H1 (cell line): ENCODE results near the gene SOCS3. TPM values are rescaled to one million over a fixed set of nuclear protein-coding genes. Genes with fewer than 3 reads are reported as not detected.

ENCODE experiments used
- CTCF ChIA-PET: fragments of 300-600 bp; sonication (Branson Sonifier 250); formaldehyde crosslinking; loops from one replicate; lab custom pipeline; 2021; ENCODE audit not compliant: partially characterized antibody; lab: Charles Lee
- POLR2A ChIA-PET: fragments of 300-600 bp; sonication (Branson Sonifier 250); formaldehyde crosslinking; loops from one replicate; lab custom pipeline; 2021; ENCODE audit warnings: inconsistent platforms; ENCODE audit not compliant: partially characterized antibody; lab: Charles Lee
- DNase-seq, 2 experiments: peaks; one replicate each; pipeline versions ENCODE4 v3.0.0 to v3.0.0-alpha.2; 2010 to 2022; ENCODE audit warnings: low spot score in 2 of 2, low read depth in 1 of 2, mixed read lengths in 1 of 2
- FAIRE-seq: peaks from 2 replicates; lab custom pipeline; 2011; peaks lifted over from hg19 to GRCh38; lab: Jason Lieb, UNC
- H2AFZ ChIP-seq: 2 replicates; pipeline ENCODE4 v1.8.1; 2012; ENCODE audit warnings: low read length, inconsistent platforms
- H2AK5ac ChIP-seq: 2 replicates; pipeline ENCODE4 v1.6.1; 2013; ENCODE audit warnings: low read depth, low read length
- H2BK120ac ChIP-seq: replicated peaks from 2 replicates; pipeline ENCODE3; 2013; ENCODE audit warnings: low read depth, low read length, inconsistent platforms
- H2BK12ac ChIP-seq: 2 replicates; pipeline ENCODE4 v1.6.1; 2013; ENCODE audit warnings: low read depth, low read length
- H2BK15ac ChIP-seq: 2 replicates; pipeline ENCODE4 v1.6.1; 2013; ENCODE audit warnings: low read length
- H2BK20ac ChIP-seq: 2 replicates; pipeline ENCODE4 v1.6.1; 2013; ENCODE audit warnings: low read length
- H2BK5ac ChIP-seq: 2 replicates; pipeline ENCODE4 v1.6.1; 2013; ENCODE audit warnings: low read depth, low read length
- H3K14ac ChIP-seq: 2 replicates; pipeline ENCODE4 v1.6.1; 2013; ENCODE audit warnings: inconsistent platforms; ENCODE audit not compliant: insufficient read length
- H3K18ac ChIP-seq: 2 replicates; pipeline ENCODE4 v1.6.1; 2013; ENCODE audit warnings: low read length; ENCODE audit errors: extremely low read depth
- H3K23ac ChIP-seq: 2 replicates; pipeline ENCODE4 v1.6.1; 2013; ENCODE audit warnings: inconsistent platforms; ENCODE audit not compliant: insufficient read length
- H3K23me2 ChIP-seq: 2 replicates; pipeline ENCODE4 v1.6.1; 2013; ENCODE audit warnings: low read depth, low read length
- H3K27ac ChIP-seq: 2 replicates; pipeline ENCODE4 v1.6.1; 2011; ENCODE audit warnings: low read depth, low read length, inconsistent platforms
- H3K27me3 ChIP-seq, 4 experiments: replicated peaks in 1 of 4; 1 replicate in 1 of 4; 2 replicates in 3 of 4; pipeline versions ENCODE4 v1.6.1 to v1.8.1; 2011 to 2013; ENCODE audit warnings: low read length in 3 of 4, mild to moderate bottlenecking in 3 of 4, inconsistent platforms in 2 of 4, mixed read lengths in 2 of 4, moderate library complexity in 1 of 4; ENCODE audit not compliant: control insufficient read depth in 3 of 4, insufficient read depth in 3 of 4; ENCODE audit errors: extremely low read depth in 1 of 4
- H3K36me3 ChIP-seq, 4 experiments: 2 replicates each; pipeline versions ENCODE4 v1.6.1 to v1.8.1; 2011 to 2013; ENCODE audit warnings: mild to moderate bottlenecking in 4 of 4, low read length in 3 of 4, moderate library complexity in 2 of 4, control low read depth in 1 of 4, inconsistent platforms in 1 of 4; ENCODE audit not compliant: insufficient read depth in 4 of 4, control insufficient read depth in 2 of 4
- H3K4ac ChIP-seq: replicated peaks from 2 replicates; pipeline ENCODE3; 2013; ENCODE audit warnings: low read length, low read depth, mixed read lengths, inconsistent platforms; ENCODE audit not compliant: insufficient read length
- H3K4me1 ChIP-seq, 4 experiments: replicated peaks in 1 of 4; 1 replicate in 1 of 4; 2 replicates in 3 of 4; pipeline versions ENCODE4 v1.6.1 to v1.8.1; 2011 to 2013; ENCODE audit warnings: low read length in 3 of 4, inconsistent platforms in 2 of 4, mixed read lengths in 1 of 4; ENCODE audit not compliant: insufficient read depth in 4 of 4, control insufficient read depth in 3 of 4
- H3K4me2 ChIP-seq, 2 experiments: 2 replicates each; pipeline versions ENCODE4 v1.6.1 to v1.8.1; 2011 to 2013; ENCODE audit warnings: low read depth in 2 of 2, low read length in 2 of 2, control low read depth in 1 of 2, inconsistent platforms in 1 of 2, mild to moderate bottlenecking in 1 of 2; ENCODE audit not compliant: insufficient read depth in 1 of 2
- H3K4me3 ChIP-seq, 4 experiments: fragments of 200-600, 300-600 bp in 1 of 4; sonication (generic), shearing (Covaris generic), sonication (Bioruptor Twin) in 1 of 4; 2 replicates each; pipeline versions ENCODE4 v1.5.1 to v1.8.1; 2011 to 2016; ENCODE audit warnings: low read length in 4 of 4, low read depth in 3 of 4, control low read depth in 2 of 4, inconsistent platforms in 2 of 4, mild to moderate bottlenecking in 2 of 4, mixed read lengths in 1 of 4, moderate library complexity in 1 of 4; ENCODE audit not compliant: insufficient read depth in 2 of 4; ENCODE audit errors: extremely low read depth in 1 of 4
- H3K56ac ChIP-seq: replicated peaks from 2 replicates; pipeline ENCODE3; 2013; ENCODE audit warnings: low read depth, mild to moderate bottlenecking, mixed read lengths, low read length, inconsistent platforms; ENCODE audit not compliant: insufficient read length
- H3K79me1 ChIP-seq: 2 replicates; pipeline ENCODE4 v1.6.1; 2013; ENCODE audit warnings: low read depth, low read length, control low read depth
- H3K79me2 ChIP-seq, 2 experiments: 2 replicates each; pipeline versions ENCODE4 v1.6.1 to v1.8.1; 2012 to 2013; ENCODE audit warnings: low read length in 2 of 2, mild to moderate bottlenecking in 2 of 2, inconsistent platforms in 1 of 2; ENCODE audit not compliant: insufficient read depth in 2 of 2, control insufficient read depth in 1 of 2
- H3K9ac ChIP-seq, 4 experiments: replicated peaks in 1 of 4; 1 replicate in 1 of 4; 2 replicates in 3 of 4; pipeline versions ENCODE4 v1.6.1 to v1.8.1; 2011 to 2013; ENCODE audit warnings: low read depth in 3 of 4, low read length in 3 of 4, control low read depth in 2 of 4, mild to moderate bottlenecking in 2 of 4, moderate library complexity in 2 of 4, inconsistent platforms in 1 of 4; ENCODE audit errors: extremely low read depth in 1 of 4
- H3K9me3 ChIP-seq, 2 experiments: 2 replicates each; pipeline versions ENCODE4 v1.6.1 to v1.8.1; 2012 to 2013; ENCODE audit warnings: mild to moderate bottlenecking in 2 of 2, moderate library complexity in 2 of 2, control low read depth in 1 of 2, inconsistent platforms in 1 of 2, low read depth in 1 of 2, low read length in 1 of 2, mixed read lengths in 1 of 2; ENCODE audit not compliant: insufficient read depth in 2 of 2
- H4K20me1 ChIP-seq, 2 experiments: replicated peaks in 1 of 2; 2 replicates each; pipeline versions ENCODE3 to v1.8.1; 2011 to 2013; ENCODE audit warnings: inconsistent platforms in 2 of 2, low read length in 2 of 2, mild to moderate bottlenecking in 1 of 2; ENCODE audit not compliant: insufficient read depth in 2 of 2, control insufficient read depth in 1 of 2
- H4K5ac ChIP-seq: 2 replicates; pipeline ENCODE4 v1.6.1; 2013; ENCODE audit warnings: low read length, low read depth, mixed read lengths, inconsistent platforms; ENCODE audit not compliant: insufficient read length
- H4K8ac ChIP-seq: 2 replicates; pipeline ENCODE4 v1.8.0; 2013; ENCODE audit warnings: mild to moderate bottlenecking, moderate library complexity, low read length, inconsistent platforms; ENCODE audit not compliant: insufficient read depth; ENCODE audit errors: extremely low read depth
- H4K91ac ChIP-seq: replicated peaks from 2 replicates; pipeline ENCODE3; 2013; ENCODE audit warnings: low read length, mixed read lengths, inconsistent platforms; ENCODE audit not compliant: insufficient read length
- CEBPB ChIP-seq: IDR thresholded peaks from 2 replicates; pipeline ENCODE4 v1.6.1; 2012; ENCODE audit warnings: low read depth, low read length
- CREB1 ChIP-seq: IDR thresholded peaks from 2 replicates; pipeline ENCODE4 v1.6.1; 2012; ENCODE audit warnings: inconsistent platforms
- EP300 ChIP-seq, 2 experiments: IDR thresholded peaks; 1 replicate in 1 of 2; 2 replicates in 1 of 2; pipeline ENCODE4 v1.6.1; 2011 to 2012; ENCODE audit warnings: low read depth in 2 of 2, low read length in 2 of 2, mild to moderate bottlenecking in 2 of 2, borderline replicate concordance in 1 of 2, inconsistent platforms in 1 of 2, moderate library complexity in 1 of 2
- WGBS, 2 experiments: shearing (Covaris generic) in 1 of 2; methylation state at CpG; one replicate each; pipeline versions ENCODE4 v1.1.6 to v1.1.7; 2013 to 2015; ENCODE audit warnings: low lambda C conversion rate in 2 of 2, mixed read lengths in 2 of 2, inconsistent platforms in 1 of 2, low coverage in 1 of 2, missing lambda C conversion rate in 1 of 2; ENCODE audit not compliant: insufficient replicate concordance in 2 of 2, insufficient coverage in 1 of 2, insufficient read length in 1 of 2; ENCODE audit errors: extremely low coverage in 1 of 2, missing lambda C conversion rate in 1 of 2; 5-methylcytosine and 5-hydroxymethylcytosine counted together
- polyA plus RNA-seq, 7 experiments: library from polyadenylated mRNA; depleted of rRNA in 3 of 7; stranded (reverse) in 5 of 7; unstranded in 2 of 7; fragments of >200 nt in 5 of 7; fragments of 200-250 nt in 2 of 7; gene quantifications; 1 replicate in 5 of 7; 2 replicates in 1 of 7; 4 replicates in 1 of 7; pipeline versions ENCODE4 v1.2.1 to v1.2.3, GENCODE V29; 2011 to 2013; ENCODE audit warnings: missing spikeins in 2 of 7, mixed read lengths in 2 of 7
- total RNA-seq: library from RNA; stranded (reverse); fragmentation: NEBNext Ultra II Directional; extraction: Animal tissue kit (Norgen Biotek cat#: 25700); gene quantifications from 2 replicates; pipeline ENCODE4 v1.2.1, GENCODE V29; 2021

Gene SOCS3
- total and polyA plus RNA-seq, 2 of the 8 experiments (the other 6 are each of a cell fraction or from before 2014, with no cell fraction given), result 10.1 to 47.9 TPM

- Histone ChIP-seq H3K23me2 (peaks cover 8% of the 10 kb centered on the region), H4K20me1 (no peaks in the 10 kb centered on the region), H3K4me2 (no peak overlapping the region), H3K36me3 (no peaks in the 10 kb centered on the region), H2BK20ac (no peak overlapping the region), H2AFZ (no peak overlapping the region), H2BK15ac (no peak overlapping the region), H2BK12ac (peak overlapping the region; percentile 50; the same call in 1 of the 2 replicates), H2BK120ac (no peak overlapping the region), H3K27me3 (0 out of 7 replicates have a peak, but pooled peaks cover 0 to 2% (median 0%) of the 10 kb centered on the region in 4 experiments), H2AK5ac (no peak overlapping the region), H4K91ac (no peak overlapping the region), H3K18ac (peak overlapping the region; percentile 32; the same call in 1 of the 2 replicates), H3K4ac (no peak overlapping the region), H3K27ac (no peak overlapping the region), H3K14ac (no peak overlapping the region), H3K23ac (no peak overlapping the region), H3K79me1 (no peaks in the 10 kb centered on the region), H3K4me1 (peaks cover 8 to 42% (median 34%) of the 10 kb centered on the region in 4 experiments), H3K79me2 (no peaks in the 10 kb centered on the region), H3K56ac (no peak overlapping the region), H2BK5ac (peak overlapping the region; percentile 89; the same call in 1 of the 2 replicates), H4K5ac (no peak overlapping the region), H3K9ac (no peak overlapping the region), H4K8ac (peak overlapping the region; percentile 9; the same call in 1 of the 2 replicates), H3K9me3 (no peaks in the 10 kb centered on the region), H3K4me3 (no peak overlapping the region)
- DNase-seq (no peak), FAIRE-seq (no peak)
- WGBS, 2 experiments, result 93% methylated on average over 5 of the region's 8 CpGs; no CpG with 5 or more reads in 1 of the 2 experiments
- CTCF ChIA-PET, result interaction anchor here (1.4 to 2.3 kb wide), 4 partner anchors 10 to 21 kb away, joined by 3 to 6 read pairs (median 5); no protein-coding TSS in a partner anchor
- TF ChIP-seq CEBPB (no peak), CREB1 (no peak), EP300 (IDR thresholded peaks at IDR 0.05; ENCODE audit: borderline replicate concordance in 1 of 2, low read depth in 2 of 2, low read length in 2 of 2) (no peak)
- POLR2A ChIA-PET, result interaction anchor here (1.6 kb wide), 1 partner anchor 30 kb away, joined by 3 read pairs; no protein-coding TSS in a partner anchor
Measured at GRCh38 chr17:78318843-78319242, 41.0 kb downstream of the SOCS3 start.
